B cell (primary cell): Measurements from ENCODE around the gene TRABD2B.

Experiments used
- CTCF ChIP-seq: fragments of 200-600 bp; IDR thresholded peaks from one replicate; pipeline ENCODE4 v1.8.0; 2022; ENCODE audit warnings: antibody characterized with exemption, mild to moderate bottlenecking
- EZH2 ChIP-seq: IDR thresholded peaks from 2 replicates; pipeline ENCODE4 v1.6.1; 2012; ENCODE audit warnings: borderline replicate concordance, low read depth, mild to moderate bottlenecking, moderate library complexity, low read length; ENCODE audit not compliant: insufficient read depth, poor library complexity, severe bottlenecking

- no peak for TF ChIP-seq CTCF
- no peak for TF ChIP-seq EZH2
Observed at GRCh38 chr1:47772960-47773682, 224.1 kb downstream of the TRABD2B start.
